PC-9 (cell line): ENCODE results near the gene PRKG1. TPM values are rescaled to one million over a fixed set of nuclear protein-coding genes. Genes with fewer than 3 reads are reported as not detected.
A peak's percentile ranks its signal among the peaks of the same experiment; 100 is the strongest.

Experiments
- BruUV-seq: library from RNA; stranded (reverse); fragments of 400-500 nt; replicated peaks from 2 replicates; lab custom pipeline; 2021; lab: Mats Ljungman, UMichigan
- CTCF ChIA-PET: fragments of 300-600 bp; sonication (Branson Sonifier 250); formaldehyde crosslinking; loops from one replicate; lab custom pipeline; 2022; ENCODE audit warnings: antibody characterized with exemption; lab: Charles Lee
- POLR2A ChIA-PET: fragments of 300-600 bp; sonication (Branson Sonifier 250); formaldehyde crosslinking; loops from one replicate; lab custom pipeline; 2022; ENCODE audit warnings: antibody characterized with exemption; ENCODE audit not compliant: unreplicated experiment; lab: Charles Lee
- DNase-seq, 2 experiments: peaks; one replicate each; pipeline versions ENCODE4 v3.0.0 to v3.0.0-alpha.2; 2015 to 2022; ENCODE audit warnings: mixed read lengths in 1 of 2
- H2AFZ ChIP-seq: fragments of 200-600 bp; sonication (generic); 2 replicates; pipeline ENCODE4 v1.8.1; 2017; ENCODE audit warnings: antibody characterized with exemption
- H3F3A ChIP-seq: fragments of 200-600 bp; sonication (generic); 2 replicates; pipeline ENCODE4 v1.8.1; 2017; ENCODE audit warnings: antibody characterized with exemption, mild to moderate bottlenecking, low read depth; ENCODE audit not compliant: insufficient read depth
- H3K27ac ChIP-seq: fragments of 200-600 bp; sonication (generic); 2 replicates; pipeline ENCODE4 v1.6.1; 2016; ENCODE audit warnings: mixed run types
- H3K27me3 ChIP-seq: fragments of 200-600 bp; sonication (generic); 2 replicates; pipeline ENCODE4 v1.6.1; 2016; ENCODE audit warnings: low read depth, mixed run types; ENCODE audit not compliant: insufficient read depth
- H3K36me3 ChIP-seq: fragments of 200-600 bp; sonication (generic); 2 replicates; pipeline ENCODE4 v1.6.1; 2016; ENCODE audit warnings: low read depth, mixed run types
- H3K4me1 ChIP-seq: fragments of 200-600 bp; sonication (generic); replicated peaks from 2 replicates; pipeline ENCODE4 v1.6.1; 2016; ENCODE audit warnings: mixed run types; ENCODE audit not compliant: insufficient read depth
- H3K4me2 ChIP-seq: fragments of 200-600 bp; sonication (generic); 2 replicates; pipeline ENCODE4 v1.6.1; 2017; ENCODE audit warnings: mixed run types
- H3K4me3 ChIP-seq: fragments of 200-600 bp; sonication (generic); 2 replicates; pipeline ENCODE4 v1.6.1; 2016; ENCODE audit warnings: mixed run types
- H3K79me2 ChIP-seq: fragments of 200-600 bp; sonication (generic); 2 replicates; pipeline ENCODE4 v1.6.1; 2017; ENCODE audit warnings: low read depth, mixed run types
- H3K9me2 ChIP-seq: fragments of 200-600 bp; sonication (generic); 2 replicates; pipeline ENCODE4 v1.8.1; 2017; ENCODE audit warnings: mild to moderate bottlenecking; ENCODE audit not compliant: insufficient read depth
- H3K9me3 ChIP-seq: fragments of 200-600 bp; sonication (generic); 2 replicates; pipeline ENCODE4 v1.8.1; 2016; ENCODE audit warnings: low read depth; ENCODE audit not compliant: insufficient read depth
- H4K20me1 ChIP-seq: fragments of 200-600 bp; sonication (generic); 2 replicates; pipeline ENCODE4 v1.8.1; 2017; ENCODE audit not compliant: insufficient read depth
- CTCF ChIP-seq: fragments of 200-600 bp; sonication (generic); conservative IDR thresholded peaks from 2 replicates; pipeline ENCODE4 v1.6.1; 2017; ENCODE audit warnings: mixed run types, antibody characterized with exemption, mild to moderate bottlenecking, moderate library complexity
- EZH2 ChIP-seq: fragments of 200-600 bp; sonication (generic); IDR thresholded peaks from 2 replicates; pipeline ENCODE4 v1.8.0; 2017; ENCODE audit warnings: antibody characterized with exemption, low read depth
- intact Hi-C: fragments of 100-400 bp; cut with micrococcal nuclease; formaldehyde crosslinking; loops from one replicate; pipeline ENCODE4 v1.10.0; 2022; ENCODE audit not compliant: unreplicated experiment
- total RNA-seq: library from RNA; stranded (reverse); gene quantifications from 2 replicates; pipeline ENCODE4 v1.2.3, GENCODE V29; 2021

PRKG1 gene
- total RNA-seq, 1 experiment from 2014 or later = 0.70 TPM

GRCh38 chr10:52029628-52030027, 955.3 kb downstream of the PRKG1 start:
- no TSS peak for BruUV-seq
- Histone ChIP-seq H3K27me3 (no peaks in the 10 kb centered on the region), H3K9me3 (0 out of 2 replicates have a peak, but pooled peaks cover 4% of the 10 kb centered on the region), H3K4me3 (no peak overlapping the region), H3K4me2 (no peak overlapping the region), H3F3A (no peaks in the 10 kb centered on the region), H4K20me1 (no peaks in the 10 kb centered on the region; the same call in 1 of the 2 replicates), H2AFZ (peak overlapping the region; percentile 28; the same call in 1 of the 2 replicates), H3K27ac (no peak overlapping the region), H3K36me3 (no peaks in the 10 kb centered on the region), H3K4me1 (no peaks in the 10 kb centered on the region), H3K9me2 (no peaks in the 10 kb centered on the region), H3K79me2 (no peaks in the 10 kb centered on the region)
- intact Hi-C loops = no loop called here
- no peak for DNase-seq
- ChIA-PET CTCF (no interaction called here), POLR2A (interaction anchor here (0.5 kb wide), 1 partner anchor 103 kb away, joined by 6 read pairs; no protein-coding TSS in a partner anchor)
- TF ChIP-seq EZH2 (no peak), CTCF (no peak)

GRCh38 chr10:52030051-52030790, 955.9 kb downstream of the PRKG1 start:
- no peaks in the 10 kb centered on the region for H3K36me3 ChIP-seq
- intact Hi-C loops = no loop called here
- H3K4me1 ChIP-seq = no peaks in the 10 kb centered on the region
- H2AFZ ChIP-seq = no peak overlapping the region
- H3K27me3 ChIP-seq = no peaks in the 10 kb centered on the region
- no peak overlapping the region for H3K4me2 ChIP-seq
- no peak overlapping the region for H3K4me3 ChIP-seq
- H3F3A ChIP-seq = no peaks in the 10 kb centered on the region
- BruUV-seq = no TSS peak
- no peak for DNase-seq
- no peak overlapping the region for H3K27ac ChIP-seq
- H3K9me2 ChIP-seq = no peaks in the 10 kb centered on the region
- H4K20me1 ChIP-seq = no peaks in the 10 kb centered on the region; the same call in 1 of the 2 replicates
- 0 out of 2 replicates have a peak, but pooled peaks cover 4% of the 10 kb centered on the region for H3K9me3 ChIP-seq
- TF ChIP-seq CTCF (no peak), EZH2 (no peak)
- ChIA-PET POLR2A (no interaction called here), CTCF (no interaction called here)
- no peaks in the 10 kb centered on the region for H3K79me2 ChIP-seq

GRCh38 chr10:52030975-52031374, 956.7 kb downstream of the PRKG1 start:
- TF ChIP-seq CTCF = no peak
- no peak for TF ChIP-seq EZH2
- CTCF ChIA-PET = no interaction called here

More at GRCh38 chr10:52030975-52031374, 956.7 kb downstream of the PRKG1 start:
- H3K36me3 ChIP-seq = no peaks in the 10 kb centered on the region
- no peak overlapping the region for H3K4me2 ChIP-seq
- H3K27me3 ChIP-seq = no peaks in the 10 kb centered on the region
- no peaks in the 10 kb centered on the region for H3F3A ChIP-seq
- no peak for DNase-seq
- intact Hi-C loops = no loop called here
- POLR2A ChIA-PET = no interaction called here
- H3K27ac ChIP-seq = no peak overlapping the region
- no peak overlapping the region for H2AFZ ChIP-seq
- H3K4me1 ChIP-seq = no peaks in the 10 kb centered on the region
- no peaks in the 10 kb centered on the region for H3K9me2 ChIP-seq
- H4K20me1 ChIP-seq = no peaks in the 10 kb centered on the region; the same call in 1 of the 2 replicates
- H3K4me3 ChIP-seq = no peak overlapping the region
- H3K9me3 ChIP-seq = 0 out of 2 replicates have a peak, but pooled peaks cover 4% of the 10 kb centered on the region
- no peaks in the 10 kb centered on the region for H3K79me2 ChIP-seq
- no TSS peak for BruUV-seq
